Ovary (tissue), 3 donors: ENCODE results near the gene TXNDC17.

Source experiments
- POLR2A ChIP-seq: fragments of 450-650 bp; IDR thresholded peaks from one replicate; pipeline ENCODE4 v1.6.1; 2017; ENCODE audit warnings: antibody characterized with exemption, mild to moderate bottlenecking, moderate library complexity
- TF ChIP-seq, protein P1 (sequence below), 3 donors: fragments of 450-650 bp in 2 of 3; fragments of 200-600 bp in 1 of 3; IDR thresholded peaks; one replicate each; pipeline versions ENCODE4 v1.5.1 to v1.8.0; 2016 to 2022; ENCODE audit warnings: antibody characterized with exemption in 3 of 3, mild to moderate bottlenecking in 1 of 3
- donor health status: DM: no; HTN: no; CAD: no.

DNA sequence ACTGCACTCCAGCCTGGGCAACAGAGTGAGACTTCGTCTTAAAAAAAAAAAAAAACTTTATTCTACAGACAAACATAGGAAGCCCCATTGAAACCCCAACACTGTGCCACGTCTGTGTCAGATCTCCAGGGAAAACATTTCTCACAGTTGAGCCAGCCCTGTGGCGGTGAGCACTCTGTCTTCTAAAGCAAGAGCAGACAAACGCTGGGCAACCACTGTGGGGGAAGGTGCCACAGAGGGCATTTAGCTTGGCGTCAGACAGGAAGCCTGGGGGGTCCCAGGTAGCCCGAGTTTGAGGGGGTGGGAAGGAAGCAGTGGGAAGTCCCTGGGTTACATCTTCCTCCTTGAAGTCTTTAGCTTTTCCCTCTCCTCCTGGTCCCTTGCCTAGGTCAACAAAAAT is 26.7 kb downstream of the TXNDC17 start:
- TF ChIP-seq POLR2A: no peak
- TF ChIP-seq, protein P1, sequence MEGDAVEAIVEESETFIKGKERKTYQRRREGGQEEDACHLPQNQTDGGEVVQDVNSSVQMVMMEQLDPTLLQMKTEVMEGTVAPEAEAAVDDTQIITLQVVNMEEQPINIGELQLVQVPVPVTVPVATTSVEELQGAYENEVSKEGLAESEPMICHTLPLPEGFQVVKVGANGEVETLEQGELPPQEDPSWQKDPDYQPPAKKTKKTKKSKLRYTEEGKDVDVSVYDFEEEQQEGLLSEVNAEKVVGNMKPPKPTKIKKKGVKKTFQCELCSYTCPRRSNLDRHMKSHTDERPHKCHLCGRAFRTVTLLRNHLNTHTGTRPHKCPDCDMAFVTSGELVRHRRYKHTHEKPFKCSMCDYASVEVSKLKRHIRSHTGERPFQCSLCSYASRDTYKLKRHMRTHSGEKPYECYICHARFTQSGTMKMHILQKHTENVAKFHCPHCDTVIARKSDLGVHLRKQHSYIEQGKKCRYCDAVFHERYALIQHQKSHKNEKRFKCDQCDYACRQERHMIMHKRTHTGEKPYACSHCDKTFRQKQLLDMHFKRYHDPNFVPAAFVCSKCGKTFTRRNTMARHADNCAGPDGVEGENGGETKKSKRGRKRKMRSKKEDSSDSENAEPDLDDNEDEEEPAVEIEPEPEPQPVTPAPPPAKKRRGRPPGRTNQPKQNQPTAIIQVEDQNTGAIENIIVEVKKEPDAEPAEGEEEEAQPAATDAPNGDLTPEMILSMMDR (IDR thresholded peaks at IDR 0.05): no peak
